Testis (tissue), 2 donors: ENCODE measurements around the gene ASXL1.

ENCODE experiments used
- CTCF ChIP-seq, 3 experiments: fragments of 450-650 bp in 2 of 3; fragments of 200-600 bp in 1 of 3; sonication (generic) in 1 of 3; IDR thresholded peaks; one replicate each; pipeline ENCODE4 v1.5.1; 2016 to 2019; ENCODE audit warnings: antibody characterized with exemption in 3 of 3, mild to moderate bottlenecking in 2 of 3, moderate library complexity in 1 of 3
- POLR2A ChIP-seq: fragments of 450-650 bp; IDR thresholded peaks from one replicate; pipeline ENCODE4 v1.6.1; 2017; ENCODE audit warnings: antibody characterized with exemption, mild to moderate bottlenecking, moderate library complexity

- TF ChIP-seq CTCF (IDR thresholded peaks at IDR 0.05), result no peak
- TF ChIP-seq POLR2A, result no peak
These were observed 4.8 kb downstream of the ASXL1 start for GRCh38 chr20:32362901-32363364.
